ENCODE results near the gene SLC12A7.

SLC12A7 gene

DNA sequence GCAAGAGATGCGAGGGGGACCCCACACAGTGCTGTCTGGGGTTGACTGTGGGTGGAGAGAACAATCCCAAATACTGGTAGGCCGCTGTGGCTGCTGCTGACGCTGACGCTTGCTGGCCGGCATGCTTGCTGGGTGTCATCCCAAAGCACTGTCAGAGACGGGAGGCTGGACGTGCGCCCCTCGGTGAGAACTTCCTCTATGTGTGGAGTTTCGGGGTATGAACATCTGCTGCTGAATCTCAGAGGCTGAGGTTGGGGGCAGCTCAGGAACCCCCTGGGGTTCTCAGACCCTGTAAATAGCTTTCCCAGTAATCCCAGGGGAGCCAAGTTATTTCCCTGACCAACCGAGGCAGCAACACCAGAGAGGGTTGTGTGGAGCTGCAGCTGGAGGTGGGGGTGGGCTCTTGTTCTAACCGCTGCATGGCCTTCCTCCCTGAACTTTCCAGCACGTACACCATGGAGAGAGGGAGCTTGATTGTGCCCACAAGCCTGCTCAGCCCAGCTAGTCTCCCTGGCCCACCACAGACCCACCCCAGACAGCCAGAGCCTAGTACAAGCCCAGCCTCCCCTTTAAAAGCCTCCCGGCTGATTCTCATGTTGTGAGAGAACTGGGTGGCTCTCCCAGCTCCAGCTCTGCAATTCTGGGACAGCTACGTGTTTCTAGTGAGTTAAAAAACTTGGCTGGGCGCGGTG, 21.8 kb upstream of the SLC12A7 start (continued):
- TF ChIP-seq ZNF274 (IDR thresholded peaks at IDR 0.05; ENCODE audit: low read length) (no peak), ZNF274 (tag by site-specific recombination; IDR thresholded peaks at IDR 0.05; ENCODE audit: borderline replicate concordance) (no peak), BCL11A (tag by site-specific recombination; IDR thresholded peaks at IDR 0.05; ENCODE audit: low read depth) (no peak), KLF9 (tag by site-specific recombination; IDR thresholded peaks at IDR 0.05; ENCODE audit: low read depth) (no peak), ZNF530 (tag by site-specific recombination; IDR thresholded peaks at IDR 0.05; ENCODE audit: low read depth) (no peak), ZNF146 (tag by site-specific recombination; IDR thresholded peaks at IDR 0.05) (no peak), ZBTB8A (tag by site-specific recombination; IDR thresholded peaks at IDR 0.05) (no peak)
- TF ChIP-seq, protein P1, sequence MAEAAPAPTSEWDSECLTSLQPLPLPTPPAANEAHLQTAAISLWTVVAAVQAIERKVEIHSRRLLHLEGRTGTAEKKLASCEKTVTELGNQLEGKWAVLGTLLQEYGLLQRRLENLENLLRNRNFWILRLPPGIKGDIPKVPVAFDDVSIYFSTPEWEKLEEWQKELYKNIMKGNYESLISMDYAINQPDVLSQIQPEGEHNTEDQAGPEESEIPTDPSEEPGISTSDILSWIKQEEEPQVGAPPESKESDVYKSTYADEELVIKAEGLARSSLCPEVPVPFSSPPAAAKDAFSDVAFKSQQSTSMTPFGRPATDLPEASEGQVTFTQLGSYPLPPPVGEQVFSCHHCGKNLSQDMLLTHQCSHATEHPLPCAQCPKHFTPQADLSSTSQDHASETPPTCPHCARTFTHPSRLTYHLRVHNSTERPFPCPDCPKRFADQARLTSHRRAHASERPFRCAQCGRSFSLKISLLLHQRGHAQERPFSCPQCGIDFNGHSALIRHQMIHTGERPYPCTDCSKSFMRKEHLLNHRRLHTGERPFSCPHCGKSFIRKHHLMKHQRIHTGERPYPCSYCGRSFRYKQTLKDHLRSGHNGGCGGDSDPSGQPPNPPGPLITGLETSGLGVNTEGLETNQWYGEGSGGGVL (tag by site-specific recombination; IDR thresholded peaks at IDR 0.05): no peak

DNA sequence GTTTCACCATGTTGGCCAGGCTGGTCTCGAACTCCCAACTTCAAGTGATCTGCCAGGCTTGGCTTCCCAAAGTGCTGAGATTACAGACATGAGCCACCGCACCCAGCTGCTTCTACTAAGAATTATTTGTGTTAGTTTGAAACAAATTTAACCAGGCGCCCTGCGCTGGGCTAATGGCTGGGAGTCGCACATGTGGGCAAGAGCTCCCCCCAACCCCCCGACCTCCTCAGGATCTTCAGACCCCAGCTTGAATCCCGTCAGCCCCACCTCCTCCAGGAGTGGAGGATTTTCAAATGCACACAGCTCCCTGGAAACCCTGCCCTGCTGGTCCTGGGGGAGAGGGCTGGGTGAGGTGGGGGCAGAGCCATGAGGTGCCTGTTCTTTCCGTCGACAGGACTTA, 21.2 kb upstream of the SLC12A7 start:
- no peaks in the 10 kb centered on the region for H3K4me1 ChIP-seq (ENCODE audit: control insufficient read depth, insufficient read depth, low read length)
- ChIA-PET POLR2A (no interaction called here), CTCF (interaction anchor here (0.7 to 2.7 kb wide), 5 partner anchors 11 to 209 kb away, joined by 3 to 13 read pairs (median 4); no protein-coding TSS in a partner anchor)
- no peak overlapping the region for H3K27ac ChIP-seq (ENCODE audit: extremely low read depth, low read depth, low read length)
- no peaks in the 10 kb centered on the region for H3K9me3 ChIP-seq (ENCODE audit: control insufficient read depth, insufficient read depth, low read depth, low read length)
- H3K4me3 ChIP-seq (ENCODE audit: low read depth, low read length): no peak overlapping the region
- no peak for TF ChIP-seq ZNF623 (tag by site-specific recombination; IDR thresholded peaks at IDR 0.05)
- TF ChIP-seq ZNF610 (tag by site-specific recombination; IDR thresholded peaks at IDR 0.05; ENCODE audit: borderline replicate concordance): no peak
- no peak for TF ChIP-seq ZNF2 (tag by site-specific recombination; IDR thresholded peaks at IDR 0.05)
- H3K36me3 ChIP-seq (ENCODE audit: control insufficient read depth in 2 of 2, insufficient read depth in 1 of 2, low read length in 2 of 2): no peaks in the 10 kb centered on the region

DNA sequence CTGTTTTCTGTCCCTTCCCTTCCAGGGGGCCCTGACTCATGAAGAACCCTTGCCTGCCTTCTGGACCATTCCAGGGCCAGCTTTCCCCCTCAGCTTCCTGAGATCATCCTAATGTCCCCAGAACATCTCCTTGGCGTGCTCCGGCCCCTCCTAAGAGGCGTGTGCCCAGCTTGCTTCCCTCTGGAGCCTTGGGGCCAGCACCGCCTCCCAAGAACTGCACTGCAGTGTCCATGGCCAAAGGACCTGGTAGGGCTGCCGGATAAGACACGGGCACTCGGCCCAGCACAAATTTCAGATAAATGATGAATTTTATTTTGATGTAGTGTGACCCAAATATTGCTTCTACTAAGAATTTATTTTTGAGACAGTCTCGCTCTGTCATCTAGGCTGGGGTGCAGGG, 20.7 kb upstream of the SLC12A7 start:
- ChIA-PET POLR2A (no interaction called here), CTCF (interaction anchor here (0.7 to 2.7 kb wide), 4 partner anchors 8 to 211 kb away, joined by 3 to 13 read pairs (median 6); no protein-coding TSS in a partner anchor)
- TF ChIP-seq ZBTB17 (tag by site-specific recombination; IDR thresholded peaks at IDR 0.05): no peak
- no peak for TF ChIP-seq ZFP3 (tag by site-specific recombination; IDR thresholded peaks at IDR 0.05; ENCODE audit: low read depth)
- TF ChIP-seq SETDB1 (IDR thresholded peaks at IDR 0.05; ENCODE audit: insufficient read length, low read length): no peak
- no peak for TF ChIP-seq KLF1 (tag by site-specific recombination; IDR thresholded peaks at IDR 0.05)
- TF ChIP-seq, protein P2, sequence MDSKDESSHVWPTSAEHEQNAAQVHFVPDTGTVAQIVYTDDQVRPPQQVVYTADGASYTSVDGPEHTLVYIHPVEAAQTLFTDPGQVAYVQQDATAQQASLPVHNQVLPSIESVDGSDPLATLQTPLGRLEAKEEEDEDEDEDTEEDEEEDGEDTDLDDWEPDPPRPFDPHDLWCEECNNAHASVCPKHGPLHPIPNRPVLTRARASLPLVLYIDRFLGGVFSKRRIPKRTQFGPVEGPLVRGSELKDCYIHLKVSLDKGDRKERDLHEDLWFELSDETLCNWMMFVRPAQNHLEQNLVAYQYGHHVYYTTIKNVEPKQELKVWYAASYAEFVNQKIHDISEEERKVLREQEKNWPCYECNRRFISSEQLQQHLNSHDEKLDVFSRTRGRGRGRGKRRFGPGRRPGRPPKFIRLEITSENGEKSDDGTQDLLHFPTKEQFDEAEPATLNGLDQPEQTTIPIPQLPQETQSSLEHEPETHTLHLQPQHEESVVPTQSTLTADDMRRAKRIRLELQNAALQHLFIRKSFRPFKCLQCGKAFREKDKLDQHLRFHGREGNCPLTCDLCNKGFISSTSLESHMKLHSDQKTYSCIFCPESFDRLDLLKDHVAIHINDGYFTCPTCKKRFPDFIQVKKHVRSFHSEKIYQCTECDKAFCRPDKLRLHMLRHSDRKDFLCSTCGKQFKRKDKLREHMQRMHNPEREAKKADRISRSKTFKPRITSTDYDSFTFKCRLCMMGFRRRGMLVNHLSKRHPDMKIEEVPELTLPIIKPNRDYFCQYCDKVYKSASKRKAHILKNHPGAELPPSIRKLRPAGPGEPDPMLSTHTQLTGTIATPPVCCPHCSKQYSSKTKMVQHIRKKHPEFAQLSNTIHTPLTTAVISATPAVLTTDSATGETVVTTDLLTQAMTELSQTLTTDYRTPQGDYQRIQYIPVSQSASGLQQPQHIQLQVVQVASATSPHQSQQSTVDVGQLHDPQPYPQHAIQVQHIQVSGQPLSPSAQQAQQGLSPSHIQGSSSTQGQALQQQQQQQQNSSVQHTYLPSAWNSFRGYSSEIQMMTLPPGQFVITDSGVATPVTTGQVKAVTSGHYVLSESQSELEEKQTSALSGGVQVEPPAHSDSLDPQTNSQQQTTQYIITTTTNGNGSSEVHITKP (tag by site-specific recombination; IDR thresholded peaks at IDR 0.05): peak; percentile 61; the same call in 1 of the 2 replicates

More for the DNA sequence above, 20.7 kb upstream of the SLC12A7 start:
- no peak overlapping the region for H3K27ac ChIP-seq (ENCODE audit: extremely low read depth, low read depth, low read length)
- 0 out of 2 replicates have a peak, but pooled peaks cover 2% of the 10 kb centered on the region for H3K4me1 ChIP-seq (ENCODE audit: control insufficient read depth, insufficient read depth, low read length)
- H3K4me3 ChIP-seq (ENCODE audit: low read depth, low read length): no peak overlapping the region
- H3K9me3 ChIP-seq (ENCODE audit: control insufficient read depth, insufficient read depth, low read depth, low read length): no peaks in the 10 kb centered on the region
- H3K36me3 ChIP-seq (ENCODE audit: control insufficient read depth in 2 of 2, insufficient read depth in 1 of 2, low read length in 2 of 2): no peaks in the 10 kb centered on the region
